Neural cell (in vitro differentiated cells): Measurements from ENCODE around the gene GON4L. TPM values are rescaled to one million over a fixed set of nuclear protein-coding genes. Genes with fewer than 3 reads are reported as not detected.

ENCODE experiments used
- H2AFZ ChIP-seq: fragments of 200-600, 300-800 bp; sonication (generic), shearing (Covaris generic); 2 replicates; pipeline ENCODE4 v1.6.0; 2014; ENCODE audit warnings: low read depth, mild to moderate bottlenecking, antibody characterized with exemption, low read length, moderate library complexity
- H3F3A ChIP-seq: fragments of 200-600 bp; shearing (Covaris generic); 2 replicates; pipeline ENCODE4 v1.6.1; 2016; ENCODE audit warnings: mild to moderate bottlenecking, moderate library complexity, mixed read lengths, antibody characterized with exemption, low read length; ENCODE audit not compliant: insufficient read depth, poor library complexity, severe bottlenecking
- H3K27ac ChIP-seq: fragments of 200-600, 300-800 bp; sonication (generic), shearing (Covaris generic); 2 replicates; pipeline ENCODE4 v1.5.1; 2014; ENCODE audit warnings: mild to moderate bottlenecking, low read length, moderate library complexity
- H3K27me3 ChIP-seq: fragments of 300-800, 200-600 bp; sonication (generic), shearing (Covaris generic); 2 replicates; pipeline ENCODE4 v1.6.0; 2014; ENCODE audit warnings: mild to moderate bottlenecking, low read depth, low read length, moderate library complexity; ENCODE audit not compliant: insufficient read depth
- H3K36me3 ChIP-seq: fragments of 300-800, 200-600 bp; sonication (generic), shearing (Covaris generic); 2 replicates; pipeline ENCODE4 v1.5.1; 2014; ENCODE audit warnings: mild to moderate bottlenecking, antibody characterized with exemption, low read length, moderate library complexity; ENCODE audit not compliant: insufficient read depth
- H3K4me2 ChIP-seq: fragments of 300-800, 200-600 bp; sonication (generic), shearing (Covaris generic); 2 replicates; pipeline ENCODE4 v1.6.0; 2014; ENCODE audit warnings: mild to moderate bottlenecking, low read length
- H3K4me3 ChIP-seq: fragments of 300-800, 200-600 bp; sonication (generic), shearing (Covaris generic); 2 replicates; pipeline ENCODE4 v1.5.1; 2014; ENCODE audit warnings: mild to moderate bottlenecking, low read length, moderate library complexity
- H3K79me2 ChIP-seq: fragments of 200-600 bp; shearing (Covaris generic); replicated peaks from 2 replicates; pipeline ENCODE4 v1.6.0; 2014; ENCODE audit warnings: mild to moderate bottlenecking, low read length, moderate library complexity; ENCODE audit not compliant: insufficient read depth
- H3K9ac ChIP-seq: fragments of 300-800, 200-600 bp; sonication (generic), shearing (Covaris generic); 2 replicates; pipeline ENCODE4 v1.6.1; 2016; ENCODE audit warnings: mild to moderate bottlenecking, low read length, mixed read lengths
- H3K9me2 ChIP-seq: fragments of 200-600 bp; shearing (Covaris generic); 2 replicates; pipeline ENCODE4 v1.6.1; 2016; ENCODE audit warnings: mild to moderate bottlenecking, low read length, mixed read lengths; ENCODE audit not compliant: insufficient read depth
- H3K9me3 ChIP-seq: fragments of 200-600, 300-800 bp; sonication (generic), shearing (Covaris generic); 2 replicates; pipeline ENCODE4 v1.6.1; 2016; ENCODE audit warnings: mild to moderate bottlenecking, mixed run types, low read length, moderate library complexity, mixed read lengths
- H4K20me1 ChIP-seq: fragments of 200-600 bp; shearing (Covaris generic); 2 replicates; pipeline ENCODE4 v1.6.1; 2016; ENCODE audit warnings: mild to moderate bottlenecking, mixed run types; ENCODE audit not compliant: insufficient read depth
- CTCF ChIP-seq: fragments of 450-650 bp; IDR thresholded peaks from 2 replicates; pipeline ENCODE4 v1.5.1; 2014; ENCODE audit warnings: antibody characterized with exemption, mild to moderate bottlenecking, moderate library complexity; ENCODE audit not compliant: poor library complexity, severe bottlenecking
- EP300 ChIP-seq: fragments of 450-650 bp; conservative IDR thresholded peaks from 2 replicates; pipeline ENCODE4 v1.6.1; 2014; ENCODE audit warnings: antibody characterized with exemption, mild to moderate bottlenecking, moderate library complexity; ENCODE audit not compliant: poor library complexity, severe bottlenecking
- EZH2 ChIP-seq: fragments of 200-600, 300-800 bp; shearing (Covaris generic), sonication (generic); IDR thresholded peaks from 2 replicates; pipeline ENCODE4 v1.6.1; 2014; ENCODE audit warnings: antibody characterized with exemption, low read length, borderline replicate concordance, mild to moderate bottlenecking; ENCODE audit not compliant: insufficient read depth, poor library complexity, severe bottlenecking
- MXI1 ChIP-seq: fragments of 450-650 bp; conservative IDR thresholded peaks from 2 replicates; pipeline ENCODE4 v1.6.1; 2014; ENCODE audit warnings: antibody characterized with exemption, mild to moderate bottlenecking; ENCODE audit not compliant: poor library complexity, severe bottlenecking
- POLR2AphosphoS5 ChIP-seq: IDR thresholded peaks from 2 replicates; pipeline ENCODE4 v1.6.1; 2012
- RAD21 ChIP-seq: fragments of 450-650 bp; conservative IDR thresholded peaks from 2 replicates; pipeline ENCODE4 v1.6.1; 2014; ENCODE audit warnings: antibody characterized with exemption, mild to moderate bottlenecking, moderate library complexity
- REST ChIP-seq: IDR thresholded peaks from 2 replicates; pipeline ENCODE4 v1.6.1; 2012; ENCODE audit warnings: borderline replicate concordance
- SMC3 ChIP-seq: fragments of 450-650 bp; conservative IDR thresholded peaks from 2 replicates; pipeline ENCODE4 v1.6.1; 2014; ENCODE audit warnings: antibody characterized with exemption, mild to moderate bottlenecking, moderate library complexity; ENCODE audit not compliant: poor library complexity
- TAF1 ChIP-seq: IDR thresholded peaks from 2 replicates; pipeline ENCODE4 v1.6.1; 2012; ENCODE audit warnings: low read depth
- polyA plus RNA-seq: library from polyadenylated mRNA; depleted of rRNA; stranded (reverse); fragments of >200 nt; gene quantifications from 2 replicates; pipeline ENCODE4 v1.2.3, GENCODE V29; 2014

GON4L gene
- polyA plus RNA-seq, 1 donor from 2014 or later, result 30.2 TPM

GRCh38 chr1:155859881-155860871 is 3.2 kb upstream of the GON4L start:
- Histone ChIP-seq H2AFZ (peak overlapping the region; percentile 53), H3K9me3 (no peaks in the 10 kb centered on the region), H3K36me3 (no peaks in the 10 kb centered on the region)

More at GRCh38 chr1:155859881-155860871, 3.2 kb upstream of the GON4L start:
- no peaks in the 10 kb centered on the region for H3K9me2 ChIP-seq
- H3K79me2 ChIP-seq, result peaks cover 83% of the 10 kb centered on the region
- H3F3A ChIP-seq, result peaks cover 8% of the 10 kb centered on the region
- no peaks in the 10 kb centered on the region for H4K20me1 ChIP-seq
- H3K4me2 ChIP-seq, result peak overlapping the region; percentile 100
- TF ChIP-seq MXI1 (peak; percentile 68), POLR2AphosphoS5 (peak; percentile 89), CTCF (no peak), EZH2 (no peak), RAD21 (no peak), TAF1 (peak; percentile 77), EP300 (peak; percentile 46), REST (peak; percentile 52), SMC3 (no peak)
- H3K27ac ChIP-seq, result peak overlapping the region; percentile 99
- H3K27me3 ChIP-seq, result no peaks in the 10 kb centered on the region
- peak overlapping the region; percentile 78 for H3K4me3 ChIP-seq
- peak overlapping the region; percentile 100 for H3K9ac ChIP-seq
